GM21381 (cell line): ENCODE measurements around the gene LAIR1.
"Not testable (repeated sequence)": the region's sequence is repeated elsewhere in the genome, so short reads cannot be mapped to it uniquely, and the experiment has no call there.

ENCODE experiments used
- ATAC-seq: cut with Tn5 transposase; IDR thresholded peaks from one replicate; pipeline ENCODE4 v1.9.1; 2021; ENCODE audit warnings: mild to moderate bottlenecking, moderate library complexity; ENCODE audit not compliant: unreplicated experiment

LAIR1 gene, protein sequence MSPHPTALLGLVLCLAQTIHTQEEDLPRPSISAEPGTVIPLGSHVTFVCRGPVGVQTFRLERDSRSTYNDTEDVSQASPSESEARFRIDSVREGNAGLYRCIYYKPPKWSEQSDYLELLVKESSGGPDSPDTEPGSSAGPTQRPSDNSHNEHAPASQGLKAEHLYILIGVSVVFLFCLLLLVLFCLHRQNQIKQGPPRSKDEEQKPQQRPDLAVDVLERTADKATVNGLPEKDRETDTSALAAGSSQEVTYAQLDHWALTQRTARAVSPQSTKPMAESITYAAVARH

DNA sequence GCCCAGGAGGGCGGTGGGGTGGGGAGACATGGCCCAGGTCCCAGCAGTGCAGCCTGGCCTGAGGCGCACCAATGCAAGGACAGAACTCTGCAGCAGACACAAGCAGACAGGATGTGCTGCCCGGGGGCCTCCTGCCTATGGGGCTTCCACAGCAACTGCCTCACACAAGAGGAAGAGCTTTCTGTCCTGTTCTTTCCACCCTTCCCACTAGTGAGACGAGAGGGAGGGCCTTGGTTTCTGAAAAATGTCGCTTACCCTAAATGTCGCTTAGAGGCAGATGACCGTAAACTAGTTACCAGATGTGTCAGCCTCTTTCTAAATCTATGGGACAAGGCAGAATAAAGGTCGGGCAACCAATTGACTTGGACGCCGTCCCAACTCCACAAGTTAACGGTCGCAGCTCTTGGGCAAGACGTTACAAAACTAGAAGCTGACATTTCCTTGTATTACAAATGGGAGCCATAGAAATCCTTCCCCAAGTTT, at the start of gene LAIR1:
TSS of gene LAIR1 (minus strand) at position 157 of the 483 bp plus-strand sequence. CDS start at position 30, 127 bp downstream.
- ATAC-seq = no peak

- ATAC-seq = no peak
These were observed 49.4 kb upstream of the LAIR1 start for GRCh38 chr19:54414156-54414555.

GRCh38 chr19:54412877-54413276, 48.1 kb upstream of the LAIR1 start:
- ATAC-seq = no peak

DNA sequence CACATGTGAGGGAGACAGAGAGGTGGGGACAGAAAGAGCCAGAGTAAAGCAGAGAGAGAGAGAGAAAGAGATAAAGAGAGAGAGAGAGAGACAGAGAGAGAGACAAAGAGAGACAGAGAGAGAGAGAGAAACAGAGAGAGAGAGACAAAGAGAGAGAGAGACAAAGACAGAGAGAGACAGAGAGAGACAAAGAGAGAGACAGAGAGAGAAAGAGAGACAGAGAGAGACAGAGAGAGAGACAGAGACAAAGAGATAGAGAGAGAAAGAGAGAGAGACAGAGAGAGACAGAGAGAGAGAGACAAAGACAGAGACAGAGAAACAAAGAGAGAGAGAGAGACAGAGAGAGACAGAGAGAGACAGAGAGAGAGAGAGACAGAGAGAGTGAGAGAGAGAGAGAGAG, 46.3 kb upstream of the LAIR1 start:
- no peak for ATAC-seq

DNA sequence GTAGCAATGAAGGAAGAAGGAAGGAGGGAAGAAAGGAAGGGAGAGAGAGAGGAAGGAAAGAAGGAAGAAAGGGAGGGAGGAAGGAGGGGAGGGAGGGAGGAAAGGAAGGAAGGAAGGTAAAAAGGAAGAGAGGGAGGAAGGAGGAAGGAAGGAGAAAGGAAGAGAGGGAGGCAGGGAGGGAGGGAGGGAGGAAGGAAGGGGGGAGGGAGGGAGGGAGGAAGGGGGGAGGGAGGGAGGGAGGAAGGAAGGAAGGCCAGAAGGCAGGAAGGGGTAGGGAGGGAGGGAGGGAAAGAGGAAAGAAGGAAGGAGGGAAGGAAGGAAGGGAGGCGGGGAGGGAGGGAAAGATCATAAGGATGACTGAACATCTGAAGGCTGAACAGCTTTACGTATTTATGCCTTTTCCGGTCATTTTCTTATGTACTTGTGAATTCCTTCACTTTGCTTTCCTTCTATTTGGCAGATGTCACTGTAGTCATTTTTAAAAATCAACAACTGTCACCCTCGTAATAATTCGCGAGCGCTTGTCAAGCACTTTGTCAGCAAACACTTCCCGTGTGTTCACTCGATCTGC, 43.8 kb upstream of the LAIR1 start:
- ATAC-seq = no peak

DNA sequence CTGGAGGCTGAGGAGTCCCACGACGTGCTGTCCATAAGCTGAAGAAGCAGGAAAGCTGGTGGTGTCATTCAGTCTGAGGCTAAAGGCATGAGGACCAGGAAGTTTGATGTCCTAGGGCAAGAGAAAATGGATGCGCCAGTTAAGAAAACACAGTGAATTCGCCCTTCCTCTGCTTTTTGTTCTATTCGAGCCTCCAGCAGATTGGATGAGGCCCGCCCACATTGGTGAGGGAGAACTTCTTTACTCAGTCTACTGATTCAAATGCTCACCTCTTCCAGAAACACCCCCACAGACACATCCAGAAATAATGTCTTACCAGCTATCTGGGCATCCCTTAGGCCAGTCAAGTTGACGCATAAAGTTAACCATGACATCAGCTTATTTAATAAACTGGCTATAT, 43.0 kb upstream of the LAIR1 start:
- no peak for ATAC-seq

- no peak for ATAC-seq
These were observed 40.9 kb upstream of the LAIR1 start for GRCh38 chr19:54405628-54406027.

DNA sequence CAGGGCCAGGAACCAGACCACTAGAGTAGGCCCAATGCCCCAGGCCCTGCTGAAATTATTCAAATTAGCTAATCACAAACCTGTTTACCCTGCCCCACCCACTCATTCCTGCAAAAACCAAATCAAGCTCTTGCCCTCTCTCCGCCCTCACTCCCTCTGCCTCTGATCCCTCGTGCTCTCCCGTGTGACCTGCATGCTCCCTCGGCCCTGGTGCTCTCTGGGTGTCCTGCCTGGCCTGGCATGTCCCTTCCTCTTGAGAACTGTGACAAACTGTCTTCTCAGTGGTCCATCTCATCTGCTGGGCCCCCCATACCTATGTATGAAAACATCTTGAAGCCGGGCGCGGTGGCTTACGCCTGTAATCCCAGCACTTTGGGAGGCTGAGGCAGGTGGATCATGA, 38.3 kb upstream of the LAIR1 start:
- no peak for ATAC-seq

- no peak for ATAC-seq
These were observed 36.2 kb upstream of the LAIR1 start for GRCh38 chr19:54400913-54401312.

- ATAC-seq = no peak
These were observed 34.5 kb upstream of the LAIR1 start for GRCh38 chr19:54399189-54399588.

- no peak for ATAC-seq
These were observed 31.0 kb upstream of the LAIR1 start for GRCh38 chr19:54395685-54396084.

DNA sequence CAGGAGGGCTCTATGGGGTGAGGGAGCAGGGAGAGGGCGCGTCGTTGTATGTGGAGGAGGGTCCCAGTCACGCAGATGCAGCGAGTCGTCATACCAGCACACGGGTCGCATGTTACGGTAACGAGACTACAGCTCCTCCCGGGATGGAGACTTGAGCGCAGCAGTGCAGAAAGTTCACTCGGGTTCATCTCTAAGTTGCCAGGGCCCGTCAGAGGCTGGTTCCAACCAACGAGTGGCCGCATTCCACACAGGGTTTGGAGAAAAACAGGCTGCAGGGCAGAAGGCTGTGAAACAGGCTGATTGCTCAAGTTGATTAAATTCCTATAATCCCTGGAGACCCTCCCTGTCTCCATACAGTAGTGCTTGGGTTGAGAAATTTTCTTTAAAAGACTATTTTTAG, 28.6 kb upstream of the LAIR1 start:
- ATAC-seq = no peak

- no peak for ATAC-seq
These were observed 27.4 kb upstream of the LAIR1 start for GRCh38 chr19:54392105-54392504.

DNA sequence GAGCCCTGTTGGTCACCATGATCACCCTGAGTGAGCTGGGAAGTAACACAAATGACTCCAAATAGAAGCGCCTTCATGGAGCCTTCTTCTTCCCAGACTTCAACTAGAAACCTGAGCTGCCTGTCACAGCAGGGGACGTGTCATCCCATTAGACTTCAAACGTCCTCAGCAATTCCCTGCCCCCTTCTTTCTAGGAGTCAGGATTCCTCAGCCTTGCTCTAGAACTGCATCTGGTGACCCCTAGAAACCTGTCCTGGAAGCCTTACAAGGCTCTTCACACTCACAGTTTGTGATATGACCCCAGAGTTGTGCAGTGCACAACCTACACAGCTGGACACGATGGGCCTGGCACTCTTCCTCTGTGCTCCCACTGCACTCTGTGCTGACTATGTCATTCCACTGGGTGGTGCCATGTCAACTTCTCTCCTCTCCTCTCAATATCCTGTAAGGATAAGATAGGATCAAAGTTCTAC, 26.9 kb upstream of the LAIR1 start:
- no peak for ATAC-seq

DNA sequence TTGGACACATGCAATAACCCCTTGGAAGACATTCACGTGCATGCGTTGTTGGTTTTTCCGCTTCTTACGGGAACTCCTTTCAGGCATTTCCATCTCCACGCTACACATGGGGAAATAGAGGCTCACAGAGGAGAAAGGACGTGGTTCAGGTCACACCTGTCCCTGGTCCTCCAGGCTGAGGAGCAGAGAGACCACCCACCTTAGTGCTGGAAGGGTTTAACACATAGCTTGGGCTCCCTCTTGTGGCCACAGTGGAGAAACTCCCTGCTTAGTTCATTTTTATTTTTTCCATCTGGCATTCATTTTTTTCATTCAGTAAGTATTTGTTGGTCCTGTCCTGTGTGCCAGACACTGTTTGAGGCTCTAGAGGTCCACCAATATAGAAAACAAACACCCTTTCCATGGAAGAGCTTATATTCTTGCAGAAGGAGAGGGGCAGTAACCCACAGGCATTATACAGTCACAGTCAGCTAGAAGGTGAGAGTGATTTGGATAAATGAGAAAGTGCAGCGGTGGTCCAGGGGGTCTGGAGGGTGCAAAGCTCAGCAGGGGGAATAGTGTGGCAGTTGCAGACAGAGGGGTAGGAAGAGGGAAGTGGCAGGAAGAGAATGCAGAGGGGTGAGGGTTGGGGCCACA, 26.3 kb upstream of the LAIR1 start:
- no peak for ATAC-seq

GRCh38 chr19:54389553-54389952, 24.8 kb upstream of the LAIR1 start:
- no peak for ATAC-seq

GRCh38 chr19:54388802-54389139, 24.0 kb upstream of the LAIR1 start:
- ATAC-seq = no peak

DNA sequence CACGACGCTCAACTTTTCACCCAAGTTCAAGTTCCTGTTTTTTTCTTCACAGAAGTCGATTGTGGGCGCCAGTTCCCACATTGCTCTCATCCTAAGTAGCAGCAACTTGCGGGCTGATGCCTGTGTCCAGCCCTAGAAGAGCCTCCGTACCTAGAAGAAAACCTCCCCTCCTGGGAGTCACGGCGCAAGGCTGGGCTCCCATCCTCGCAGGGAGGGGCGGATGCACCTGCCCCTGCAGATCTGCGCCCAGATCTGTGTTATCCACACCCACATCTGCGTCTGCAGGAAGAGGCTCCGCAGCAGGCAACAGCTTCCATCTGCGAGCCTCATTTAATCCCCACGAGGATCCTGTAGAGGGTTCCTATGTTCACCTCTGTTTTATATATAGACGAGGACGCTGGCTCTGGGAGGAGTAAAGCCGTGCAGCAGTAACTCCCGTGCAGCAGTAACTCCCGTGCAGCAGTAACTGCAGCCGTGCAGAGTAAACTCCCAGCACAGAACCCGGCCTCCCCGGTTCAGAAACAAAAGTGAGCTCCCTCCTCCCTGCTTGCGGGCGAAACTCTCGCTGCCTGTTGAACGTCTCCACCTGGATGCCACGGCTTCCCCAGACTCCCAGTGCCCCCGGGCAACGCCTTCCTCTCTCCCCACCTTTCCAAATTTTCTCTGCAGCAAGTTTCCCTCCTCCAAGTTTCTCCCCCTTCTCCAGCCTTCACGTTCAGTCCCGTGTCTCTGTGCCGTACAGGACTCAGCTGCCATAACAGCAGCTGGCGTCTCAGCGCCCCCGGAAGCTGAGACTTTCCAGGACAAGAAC, 23.5 kb upstream of the LAIR1 start:
- no peak for ATAC-seq

DNA sequence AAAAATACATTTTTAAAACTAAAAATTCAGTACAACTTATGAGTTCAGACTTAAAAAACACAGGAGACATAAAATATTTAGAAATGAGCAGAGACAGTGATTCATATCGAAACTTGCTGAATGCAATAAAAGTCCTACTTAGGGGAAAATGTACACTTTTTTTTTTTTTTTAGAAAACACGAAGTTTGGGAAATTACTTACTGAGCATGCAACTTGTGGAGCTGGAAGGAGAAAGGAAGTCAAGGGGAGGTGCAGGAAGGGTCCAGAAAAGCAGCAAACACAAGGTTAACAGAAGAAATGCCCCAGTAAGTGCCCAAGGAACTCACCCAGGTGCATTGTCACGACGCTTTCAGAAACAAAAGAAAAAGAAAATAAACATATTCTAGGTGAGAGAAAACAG, 18.6 kb upstream of the LAIR1 start:
- ATAC-seq = no peak

DNA sequence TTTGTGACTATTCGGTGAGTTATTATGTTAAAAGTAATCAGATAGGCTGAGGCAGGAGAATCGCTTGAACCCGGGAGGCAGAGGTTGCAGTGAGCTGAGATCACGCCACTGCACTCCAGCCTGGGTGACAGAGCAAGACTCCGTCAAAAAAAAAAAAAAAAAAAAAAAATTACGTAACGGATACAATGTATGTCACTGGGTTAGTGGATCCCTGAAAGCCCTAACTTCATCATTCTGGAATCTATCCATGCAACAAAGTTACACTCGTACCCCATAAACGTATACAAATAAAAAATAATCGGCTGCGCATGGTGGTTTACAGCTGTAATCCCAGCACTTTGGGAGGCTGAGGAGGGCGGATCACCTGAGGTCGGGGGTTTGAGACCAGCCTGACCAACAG, 17.3 kb upstream of the LAIR1 start:
- not testable (repeated sequence) for ATAC-seq

DNA sequence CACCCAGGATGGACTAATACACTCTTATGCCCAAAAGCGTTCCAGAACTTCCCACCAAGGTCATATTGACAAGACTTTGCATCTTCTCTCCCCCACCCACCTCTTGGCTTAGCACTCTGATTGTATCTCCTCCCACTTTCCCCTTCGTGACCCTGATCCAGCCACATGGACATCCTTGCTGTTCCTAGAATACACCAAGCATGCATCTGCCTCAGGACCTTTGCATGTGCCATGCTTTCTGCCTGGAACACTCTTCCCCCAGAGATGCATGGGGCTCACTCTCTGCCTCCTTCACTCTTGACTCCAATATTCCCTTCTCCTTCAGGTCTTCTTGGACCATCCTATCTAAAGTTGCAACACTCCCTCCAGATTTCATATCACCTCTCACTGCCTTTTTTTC, 16.2 kb upstream of the LAIR1 start:
- no peak for ATAC-seq
